KG1 (cell line): ENCODE results near the gene ZIC5.

Experiments
- DNase-seq: peaks from one replicate; lab custom pipeline; 2025; lab: John Stamatoyannopoulos, UW

ZIC5 gene

GRCh38 chr13:99971576-99972189, at the start of gene ZIC5:
TSS of gene ZIC5 (minus strand) at chr13:99971767. CDS start at chr13:99971603, 164 bp downstream.
- no peak for DNase-seq

- DNase-seq, result no peak
These were observed 48.3 kb upstream of the ZIC5 start for GRCh38 chr13:100019780-100020356.

- no peak for DNase-seq
These were observed 43.1 kb upstream of the ZIC5 start for GRCh38 chr13:100014621-100015020.

- DNase-seq, result no peak
These were observed 26.7 kb upstream of the ZIC5 start for GRCh38 chr13:99998261-99998660.

- no peak for DNase-seq
These were observed 26.2 kb upstream of the ZIC5 start for GRCh38 chr13:99997702-99998214.

- DNase-seq, result no peak
These were observed 24.9 kb upstream of the ZIC5 start for GRCh38 chr13:99996381-99996973.

- no peak for DNase-seq
These were observed 24.2 kb upstream of the ZIC5 start for GRCh38 chr13:99995589-99996380.

GRCh38 chr13:99995104-99995588, 23.6 kb upstream of the ZIC5 start:
- DNase-seq, result peak; percentile 72

- no peak for DNase-seq
These were observed 23.1 kb upstream of the ZIC5 start for GRCh38 chr13:99994638-99995020.

- DNase-seq, result no peak
These were observed 22.4 kb upstream of the ZIC5 start for GRCh38 chr13:99993660-99994637.

- DNase-seq, result no peak
These were observed 21.4 kb upstream of the ZIC5 start for GRCh38 chr13:99992949-99993351.

- no peak for DNase-seq
These were observed 20.5 kb upstream of the ZIC5 start for GRCh38 chr13:99991828-99992775.

GRCh38 chr13:99991013-99991827, 19.7 kb upstream of the ZIC5 start:
- no peak for DNase-seq

- DNase-seq, result no peak
These were observed 18.8 kb upstream of the ZIC5 start for GRCh38 chr13:99990126-99990977.

GRCh38 chr13:99989276-99990125, 17.9 kb upstream of the ZIC5 start:
- no peak for DNase-seq

- no peak for DNase-seq
These were observed 17.1 kb upstream of the ZIC5 start for GRCh38 chr13:99988529-99989275.
